Measurements from ENCODE around the gene LEKR1. TPM values are rescaled to one million over a fixed set of nuclear protein-coding genes. Genes with fewer than 3 reads are reported as not detected.
A peak's percentile ranks its signal among the peaks of the same experiment; 100 is the strongest.

Gene LEKR1
- total and polyA plus RNA-seq, 2 of the 13 experiments (the other 11 are each of a cell fraction or from before 2014, with no cell fraction given) = 0.49 to 1.5 TPM

DNA sequence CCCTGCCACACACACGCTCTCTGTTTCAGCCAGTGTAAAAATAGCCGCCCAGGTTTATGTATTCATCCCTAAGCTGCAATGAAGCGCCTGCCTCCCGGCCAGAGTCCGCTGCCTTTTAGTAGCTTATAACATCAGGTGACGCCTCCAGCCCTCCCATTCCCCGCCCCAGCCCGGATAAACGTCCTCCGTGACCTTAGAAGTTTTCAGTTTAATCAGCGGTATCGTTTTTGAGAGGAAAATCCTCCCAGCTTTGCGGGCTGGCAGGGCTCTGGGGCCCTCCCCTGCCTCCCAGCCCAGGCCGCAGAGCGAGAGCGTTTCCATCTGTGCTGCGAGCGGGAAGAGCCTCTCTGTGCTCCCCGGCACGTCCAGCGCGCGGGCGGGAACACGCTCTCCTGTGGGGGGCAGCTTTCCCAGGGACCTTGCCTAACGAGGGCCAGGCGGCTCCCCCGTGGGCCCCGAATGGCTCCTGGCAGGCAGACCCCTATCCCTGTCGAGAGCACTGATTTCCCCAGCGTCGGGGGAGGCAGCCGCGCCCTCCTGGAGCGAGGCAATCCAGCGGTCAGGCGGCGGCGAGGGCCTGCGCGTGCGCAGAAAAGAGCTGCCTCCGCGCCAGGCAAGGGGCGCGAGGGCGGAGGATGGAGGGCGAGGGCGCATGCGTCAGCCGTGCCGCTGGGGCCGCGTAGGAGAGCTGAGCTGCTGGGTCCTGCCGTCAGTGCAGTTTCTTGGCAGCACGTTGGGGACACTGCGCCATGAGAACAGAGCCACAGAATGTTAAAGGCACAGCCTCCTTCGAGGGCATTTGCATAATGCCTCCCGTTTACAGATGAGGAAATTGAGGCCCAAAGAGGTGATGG is 262.7 kb downstream of the LEKR1 start (continued):
- TF ChIP-seq ZMYM2 (CRISPR knock-in tag; IDR thresholded peaks at IDR 0.05) (no peak; the same call in 1 of the 2 replicates), ZNF558 (CRISPR knock-in tag; IDR thresholded peaks at IDR 0.05; ENCODE audit: borderline replicate concordance) (peak; percentile 95; the same call in 1 of the 2 replicates), CREB1 (IDR thresholded peaks at IDR 0.05) (peak; percentile 17; the same call in 1 of the 2 replicates), CREB1 (CRISPR knock-in tag; IDR thresholded peaks at IDR 0.05) (peak; percentile 67), ZNF713 (CRISPR knock-in tag; IDR thresholded peaks at IDR 0.05) (0 out of 2 replicates have a peak, but pooled peaks have one; percentile 91), ETV5 (CRISPR knock-in tag; IDR thresholded peaks at IDR 0.05; ENCODE audit: borderline replicate concordance) (peak; percentile 23), KAT2B (IDR thresholded peaks at IDR 0.05; ENCODE audit: borderline replicate concordance, low read depth, low read length) (no peak), ZNF136 (CRISPR knock-in tag; IDR thresholded peaks at IDR 0.05; ENCODE audit: low read depth) (peak; percentile 98), PITX1 (CRISPR knock-in tag; IDR thresholded peaks at IDR 0.05) (peak; percentile 67; the same call in 1 of the 2 replicates), HMG20B (CRISPR knock-in tag; conservative IDR thresholded peaks at IDR 0.05) (peak; percentile 46)
- TF ChIP-seq, protein P1, sequence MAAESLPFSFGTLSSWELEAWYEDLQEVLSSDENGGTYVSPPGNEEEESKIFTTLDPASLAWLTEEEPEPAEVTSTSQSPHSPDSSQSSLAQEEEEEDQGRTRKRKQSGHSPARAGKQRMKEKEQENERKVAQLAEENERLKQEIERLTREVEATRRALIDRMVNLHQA (CRISPR knock-in tag; IDR thresholded peaks at IDR 0.05) = no peak
- TF ChIP-seq, protein P2, sequence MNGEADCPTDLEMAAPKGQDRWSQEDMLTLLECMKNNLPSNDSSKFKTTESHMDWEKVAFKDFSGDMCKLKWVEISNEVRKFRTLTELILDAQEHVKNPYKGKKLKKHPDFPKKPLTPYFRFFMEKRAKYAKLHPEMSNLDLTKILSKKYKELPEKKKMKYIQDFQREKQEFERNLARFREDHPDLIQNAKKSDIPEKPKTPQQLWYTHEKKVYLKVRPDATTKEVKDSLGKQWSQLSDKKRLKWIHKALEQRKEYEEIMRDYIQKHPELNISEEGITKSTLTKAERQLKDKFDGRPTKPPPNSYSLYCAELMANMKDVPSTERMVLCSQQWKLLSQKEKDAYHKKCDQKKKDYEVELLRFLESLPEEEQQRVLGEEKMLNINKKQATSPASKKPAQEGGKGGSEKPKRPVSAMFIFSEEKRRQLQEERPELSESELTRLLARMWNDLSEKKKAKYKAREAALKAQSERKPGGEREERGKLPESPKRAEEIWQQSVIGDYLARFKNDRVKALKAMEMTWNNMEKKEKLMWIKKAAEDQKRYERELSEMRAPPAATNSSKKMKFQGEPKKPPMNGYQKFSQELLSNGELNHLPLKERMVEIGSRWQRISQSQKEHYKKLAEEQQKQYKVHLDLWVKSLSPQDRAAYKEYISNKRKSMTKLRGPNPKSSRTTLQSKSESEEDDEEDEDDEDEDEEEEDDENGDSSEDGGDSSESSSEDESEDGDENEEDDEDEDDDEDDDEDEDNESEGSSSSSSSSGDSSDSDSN (CRISPR knock-in tag; IDR thresholded peaks at IDR 0.05) = peak; percentile 92
